ENCODE data around the gene TOX3.

The TOX3 gene

DNA sequence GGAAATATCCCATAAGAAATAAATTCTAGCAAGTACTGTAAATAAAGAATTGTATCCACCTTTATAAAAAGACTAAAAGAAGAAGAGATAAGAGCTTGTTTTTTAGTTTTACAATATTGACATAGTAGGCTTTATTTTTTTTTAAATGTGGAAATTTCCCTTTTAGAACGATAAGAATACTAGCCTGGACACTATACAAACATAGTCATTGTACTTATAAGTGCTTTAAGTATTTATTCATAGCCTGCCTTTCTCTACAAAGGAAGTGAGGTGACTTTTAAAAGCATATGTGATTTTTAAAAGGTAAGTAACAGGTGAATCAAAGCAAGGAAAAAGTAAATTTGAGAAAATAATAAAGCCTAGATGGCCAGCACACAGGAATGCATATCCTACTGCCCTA is 17.7 kb downstream of the TOX3 start:
- H3K4me3 ChIP-seq (ENCODE audit: control insufficient read depth, low read depth, low read length) = no peak overlapping the region
- no peak for TF ChIP-seq CTCF (IDR thresholded peaks at IDR 0.05; ENCODE audit: control insufficient read depth, insufficient read depth, low read depth, low read length, missing control alignments)
- no peak for DNase-seq (ENCODE audit: low read depth)

DNA sequence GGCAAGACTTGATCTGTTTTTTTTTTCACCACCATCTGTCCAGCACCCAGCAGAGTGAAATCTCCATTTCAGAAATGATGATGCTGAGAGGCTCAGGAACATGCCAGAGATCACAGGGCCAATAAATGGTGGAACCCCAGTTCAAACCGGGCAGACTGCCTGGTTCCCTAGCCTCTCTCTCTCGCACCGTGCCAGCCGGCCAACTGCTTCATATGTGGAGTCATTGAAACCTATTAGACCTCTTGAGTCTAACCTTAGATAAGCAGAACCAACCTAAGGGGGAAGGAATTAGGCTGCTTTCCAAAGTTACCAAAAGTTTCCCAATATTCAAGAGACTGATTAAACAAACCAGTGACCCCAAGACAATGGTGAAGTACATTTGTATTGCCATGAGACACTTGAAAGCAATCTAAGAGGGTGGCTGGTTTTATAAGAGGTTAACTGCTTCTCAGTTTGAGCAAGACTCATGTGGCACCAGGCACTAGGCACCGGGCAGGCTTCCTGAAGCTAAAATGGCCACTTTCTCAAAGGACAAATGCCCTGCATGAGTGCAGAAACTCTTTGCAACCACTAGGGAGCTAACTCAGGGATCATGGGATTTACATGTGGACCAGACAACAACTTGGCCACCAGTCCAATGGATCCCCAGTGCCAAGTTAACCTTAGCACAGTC is 18.4 kb downstream of the TOX3 start:
- H3K4me3 ChIP-seq (ENCODE audit: control insufficient read depth, low read depth, low read length) = no peak overlapping the region
- no peak for DNase-seq (ENCODE audit: low read depth)
- no peak for TF ChIP-seq CTCF (IDR thresholded peaks at IDR 0.05; ENCODE audit: control insufficient read depth, insufficient read depth, low read depth, low read length, missing control alignments)

DNA sequence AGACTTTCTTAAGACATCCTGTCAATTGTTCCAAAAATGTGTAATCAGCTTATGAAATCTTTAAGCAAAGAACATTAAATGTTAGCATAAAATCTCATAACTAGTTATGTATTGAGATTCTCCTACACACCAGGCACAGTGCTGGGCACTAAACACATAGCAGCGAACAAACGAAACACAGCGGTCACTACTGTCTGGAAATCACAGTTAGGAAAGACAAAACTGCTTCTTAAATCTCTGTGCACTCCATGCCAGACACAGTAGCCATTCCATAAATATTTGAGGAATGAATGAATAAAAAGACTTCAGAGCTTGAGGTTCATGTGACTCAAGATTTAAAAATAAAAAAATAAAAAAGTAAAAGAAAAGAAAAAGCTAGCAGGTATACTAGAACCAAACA is 20.1 kb downstream of the TOX3 start:
- no peak overlapping the region for H3K4me3 ChIP-seq (ENCODE audit: control insufficient read depth, low read depth, low read length)
- no peak for TF ChIP-seq CTCF (IDR thresholded peaks at IDR 0.05; ENCODE audit: control insufficient read depth, insufficient read depth, low read depth, low read length, missing control alignments)
- DNase-seq (ENCODE audit: low read depth) = no peak

DNA sequence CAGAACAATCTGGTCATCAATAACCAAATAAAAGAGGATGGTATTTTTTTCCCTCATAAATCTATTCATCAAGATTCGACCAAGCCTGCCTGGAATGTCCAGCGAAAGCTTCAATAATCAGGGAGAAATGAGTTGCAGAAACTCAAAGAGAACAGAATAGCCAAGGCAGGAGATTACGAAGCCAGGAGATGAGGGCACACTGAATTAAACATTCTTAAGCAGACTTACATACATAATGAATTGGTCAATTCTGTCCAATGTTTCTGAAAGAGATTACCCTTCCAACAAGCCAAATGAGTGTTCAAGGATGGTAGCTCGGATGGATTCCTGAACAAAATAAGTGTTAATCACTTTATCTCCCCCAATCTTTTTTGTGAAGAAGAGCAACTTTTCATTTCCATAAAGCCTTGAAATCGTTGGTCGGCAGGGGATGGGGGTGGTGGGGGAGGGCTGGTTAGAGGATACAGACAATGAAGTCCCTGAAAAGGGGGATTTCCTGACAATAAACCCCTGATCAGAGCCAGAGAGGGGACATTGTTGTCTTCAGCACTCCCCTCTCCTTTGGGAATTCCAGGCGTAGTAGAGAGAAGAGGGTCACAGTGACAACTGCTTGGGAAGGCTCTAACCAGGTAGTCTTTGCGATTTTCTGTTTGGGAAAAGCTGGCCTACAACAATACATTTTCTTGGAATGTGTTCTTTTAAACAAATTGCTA is 20.7 kb downstream of the TOX3 start:
- DNase-seq (ENCODE audit: low read depth) = no peak
- no peak overlapping the region for H3K4me3 ChIP-seq (ENCODE audit: control insufficient read depth, low read depth, low read length)

GRCh38 chr16:52521570-52521969 is 25.4 kb downstream of the TOX3 start:
- no peak for DNase-seq (ENCODE audit: low read depth)
- H3K4me3 ChIP-seq (ENCODE audit: control insufficient read depth, low read depth, low read length) = no peak overlapping the region
- no peak for TF ChIP-seq CTCF (IDR thresholded peaks at IDR 0.05; ENCODE audit: control insufficient read depth, insufficient read depth, low read depth, low read length, missing control alignments)

More for the DNA sequence above, 20.7 kb downstream of the TOX3 start:
- TF ChIP-seq CTCF (IDR thresholded peaks at IDR 0.05; ENCODE audit: control insufficient read depth, insufficient read depth, low read depth, low read length, missing control alignments) = no peak

- DNase-seq (ENCODE audit: low read depth) = no peak
- TF ChIP-seq CTCF (IDR thresholded peaks at IDR 0.05; ENCODE audit: control insufficient read depth, insufficient read depth, low read depth, low read length, missing control alignments) = no peak
- no peak overlapping the region for H3K4me3 ChIP-seq (ENCODE audit: control insufficient read depth, low read depth, low read length)
Observed at GRCh38 chr16:52518884-52519283, 28.1 kb downstream of the TOX3 start.

Measured in AG09309 (cell line).